HEK293 (cell line): Measurements from ENCODE around the gene APBB1.
A peak's percentile ranks its signal among the peaks of the same experiment; 100 is the strongest.

Experiments
- CTCF ChIA-PET: fragments of 350-600 bp; formaldehyde crosslinking; extraction: SDS; loops from one replicate; lab custom pipeline; 2021; ENCODE audit warnings: antibody characterized with exemption; lab: Yijun Ruan, JAX
- POLR2A ChIA-PET: fragments of 300-600 bp; formaldehyde crosslinking; extraction: SDS; loops from one replicate; lab custom pipeline; 2020; ENCODE audit warnings: antibody characterized with exemption, inconsistent platforms; lab: Yijun Ruan, JAX
- H3K27ac ChIP-seq: fragments of 200-500 bp; sonication (Bioruptor generic); 2 replicates; pipeline ENCODE4 v1.5.1; 2014; ENCODE audit warnings: low read depth, low read length, control low read depth, inconsistent platforms; ENCODE audit errors: extremely low read depth
- H3K36me3 ChIP-seq, 2 experiments: fragments of 200-500 bp in 1 of 2; sonication (Bioruptor generic) in 1 of 2; 1 replicate in 1 of 2; 2 replicates in 1 of 2; pipeline ENCODE4 v1.5.1; 2014 to 2017; ENCODE audit warnings: inconsistent platforms in 2 of 2, low read length in 2 of 2; ENCODE audit not compliant: control insufficient read depth in 2 of 2, insufficient read depth in 1 of 2
- H3K4me1 ChIP-seq: fragments of 200-500 bp; sonication (Bioruptor generic); 2 replicates; pipeline ENCODE4 v1.5.1; 2014; ENCODE audit warnings: mild to moderate bottlenecking, low read length, inconsistent platforms; ENCODE audit not compliant: control insufficient read depth, insufficient read depth
- H3K4me3 ChIP-seq: 2 replicates; pipeline ENCODE4 v1.5.1; 2011; ENCODE audit warnings: low read depth, mild to moderate bottlenecking, control low read depth, low read length, moderate library complexity
- H3K9me3 ChIP-seq: fragments of 200-500 bp; sonication (Bioruptor generic); 2 replicates; pipeline ENCODE4 v1.5.1; 2014; ENCODE audit warnings: low read depth, low read length, inconsistent platforms; ENCODE audit not compliant: control insufficient read depth, insufficient read depth
- GFI1B ChIP-seq: fragments of 450-650 bp; formaldehyde crosslinking; IDR thresholded peaks from 2 replicates; pipeline ENCODE4 v1.5.1; 2016; ENCODE audit warnings: missing biosample characterization, missing genetic modification characterization
- GLIS1 ChIP-seq: fragments of 450-650 bp; formaldehyde crosslinking; IDR thresholded peaks from 2 replicates; pipeline ENCODE4 v1.5.1; 2016; ENCODE audit warnings: missing biosample characterization, missing genetic modification characterization
- KLF16 ChIP-seq: fragments of 450-650 bp; formaldehyde crosslinking; IDR thresholded peaks from 2 replicates; pipeline ENCODE4 v1.5.1; 2017; ENCODE audit warnings: missing biosample characterization, missing genetic modification characterization
- SCRT1 ChIP-seq: fragments of 450-650 bp; formaldehyde crosslinking; IDR thresholded peaks from 2 replicates; pipeline ENCODE4 v1.5.1; 2016; ENCODE audit warnings: missing biosample characterization, missing genetic modification characterization, borderline replicate concordance
- SCRT2 ChIP-seq: fragments of 450-650 bp; formaldehyde crosslinking; IDR thresholded peaks from 2 replicates; pipeline ENCODE4 v1.5.1; 2016; ENCODE audit warnings: missing biosample characterization, missing genetic modification characterization
- SP3 ChIP-seq: fragments of 450-650 bp; formaldehyde crosslinking; IDR thresholded peaks from 2 replicates; pipeline ENCODE4 v1.5.1; 2016; ENCODE audit warnings: missing biosample characterization, missing genetic modification characterization
- ZBTB21 ChIP-seq: fragments of 450-650 bp; formaldehyde crosslinking; IDR thresholded peaks from 2 replicates; pipeline ENCODE4 v1.5.1; 2017; ENCODE audit warnings: missing biosample characterization, missing genetic modification characterization
- ZNF18 ChIP-seq: fragments of 450-650 bp; formaldehyde crosslinking; IDR thresholded peaks from 2 replicates; pipeline ENCODE4 v1.5.1; 2016; ENCODE audit warnings: missing biosample characterization, missing genetic modification characterization
- ZNF202 ChIP-seq: fragments of 450-650 bp; formaldehyde crosslinking; IDR thresholded peaks from 2 replicates; pipeline ENCODE4 v1.5.1; 2016; ENCODE audit warnings: missing biosample characterization, missing genetic modification characterization, borderline replicate concordance
- ZNF211 ChIP-seq: fragments of 450-650 bp; formaldehyde crosslinking; IDR thresholded peaks from 2 replicates; pipeline ENCODE4 v1.5.1; 2016; ENCODE audit warnings: low read depth, missing biosample characterization, missing genetic modification characterization
- ZNF23 ChIP-seq: fragments of 450-650 bp; formaldehyde crosslinking; IDR thresholded peaks from 2 replicates; pipeline ENCODE4 v1.5.1; 2016; ENCODE audit warnings: missing biosample characterization, missing genetic modification characterization, borderline replicate concordance
- ZNF335 ChIP-seq: fragments of 450-650 bp; formaldehyde crosslinking; conservative IDR thresholded peaks from 2 replicates; pipeline ENCODE4 v1.5.1; 2016; ENCODE audit warnings: missing biosample characterization, missing genetic modification characterization
- ZNF426 ChIP-seq: fragments of 450-650 bp; formaldehyde crosslinking; IDR thresholded peaks from 2 replicates; pipeline ENCODE4 v1.5.1; 2017; ENCODE audit warnings: missing biosample characterization, missing genetic modification characterization, mild to moderate bottlenecking, inconsistent platforms, moderate library complexity
- ZNF600 ChIP-seq: fragments of 450-650 bp; formaldehyde crosslinking; IDR thresholded peaks from 2 replicates; pipeline ENCODE4 v1.5.1; 2016; ENCODE audit warnings: missing biosample characterization, missing genetic modification characterization
- ZNF623 ChIP-seq: fragments of 450-650 bp; formaldehyde crosslinking; IDR thresholded peaks from 2 replicates; pipeline ENCODE4 v1.5.1; 2016; ENCODE audit warnings: missing biosample characterization, missing genetic modification characterization
- ZNF660 ChIP-seq: fragments of 450-650 bp; IDR thresholded peaks from 2 replicates; pipeline ENCODE4 v1.5.1; 2018; ENCODE audit warnings: missing biosample characterization, mild to moderate bottlenecking, missing genetic modification characterization
- ZNF777 ChIP-seq: fragments of 450-650 bp; formaldehyde crosslinking; IDR thresholded peaks from 2 replicates; pipeline ENCODE4 v1.5.1; 2017; ENCODE audit warnings: missing biosample characterization, missing genetic modification characterization, borderline replicate concordance
- ZSCAN16 ChIP-seq: fragments of 450-650 bp; formaldehyde crosslinking; IDR thresholded peaks from 2 replicates; pipeline ENCODE4 v1.5.1; 2016; ENCODE audit warnings: missing biosample characterization, missing genetic modification characterization
- TF ChIP-seq, protein P1 (sequence below): fragments of 450-650 bp; formaldehyde crosslinking; IDR thresholded peaks from 2 replicates; pipeline ENCODE4 v1.5.1; 2016; ENCODE audit warnings: missing biosample characterization, missing genetic modification characterization
- TF ChIP-seq, protein P2 (sequence below): fragments of 450-650 bp; formaldehyde crosslinking; IDR thresholded peaks from 2 replicates; pipeline ENCODE4 v1.5.1; 2016; ENCODE audit warnings: missing biosample characterization, missing genetic modification characterization
- TF ChIP-seq, protein P3 (sequence below): fragments of 450-650 bp; formaldehyde crosslinking; IDR thresholded peaks from 2 replicates; pipeline ENCODE4 v1.5.1; 2016; ENCODE audit warnings: missing biosample characterization, missing genetic modification characterization, low read depth
- TF ChIP-seq, protein P4 (sequence below): fragments of 450-650 bp; formaldehyde crosslinking; IDR thresholded peaks from 2 replicates; pipeline ENCODE4 v1.5.1; 2016; ENCODE audit warnings: missing biosample characterization, missing genetic modification characterization

Gene APBB1

DNA sequence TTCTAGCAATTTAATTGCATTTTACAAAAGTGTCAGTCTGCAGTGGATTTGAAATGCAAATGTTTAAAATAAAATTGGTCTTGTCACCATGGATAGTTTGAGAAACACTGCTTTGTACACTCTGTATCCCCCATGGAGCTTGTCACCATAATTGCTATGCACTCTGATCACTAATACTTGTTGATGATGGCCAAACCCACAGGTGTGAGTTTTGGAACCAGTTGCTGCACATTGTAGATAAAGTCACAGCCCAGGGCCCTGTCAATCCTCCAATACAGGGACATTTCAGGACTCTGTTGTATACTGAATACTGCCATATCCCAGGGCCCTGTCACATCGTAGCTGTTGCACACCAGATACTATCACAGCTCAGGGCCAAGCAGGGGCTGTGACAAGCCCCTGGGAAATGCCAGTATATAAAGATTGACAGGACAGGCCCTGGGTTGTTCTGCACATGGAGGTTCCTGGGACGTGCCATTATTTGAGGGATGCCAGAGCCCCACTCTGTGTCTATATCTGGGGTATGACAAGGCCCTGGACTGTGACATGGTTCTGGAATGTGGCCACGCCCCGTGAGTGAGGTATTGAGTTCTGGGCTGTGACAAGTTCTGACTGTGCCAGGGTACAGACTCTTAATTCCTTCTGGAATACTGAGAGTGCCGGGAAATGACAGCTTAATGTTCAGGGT lies 56.6 kb downstream of the APBB1 start (continued):
- TF ChIP-seq ZNF18 (tag by site-specific recombination): no peak
- no peak for TF ChIP-seq ZNF23 (tag by site-specific recombination)
- no peak for TF ChIP-seq ZNF211 (tag by site-specific recombination)
- TF ChIP-seq SCRT2 (tag by site-specific recombination): peak; percentile 48; the same call in 1 of the 2 replicates
- TF ChIP-seq, protein P1, sequence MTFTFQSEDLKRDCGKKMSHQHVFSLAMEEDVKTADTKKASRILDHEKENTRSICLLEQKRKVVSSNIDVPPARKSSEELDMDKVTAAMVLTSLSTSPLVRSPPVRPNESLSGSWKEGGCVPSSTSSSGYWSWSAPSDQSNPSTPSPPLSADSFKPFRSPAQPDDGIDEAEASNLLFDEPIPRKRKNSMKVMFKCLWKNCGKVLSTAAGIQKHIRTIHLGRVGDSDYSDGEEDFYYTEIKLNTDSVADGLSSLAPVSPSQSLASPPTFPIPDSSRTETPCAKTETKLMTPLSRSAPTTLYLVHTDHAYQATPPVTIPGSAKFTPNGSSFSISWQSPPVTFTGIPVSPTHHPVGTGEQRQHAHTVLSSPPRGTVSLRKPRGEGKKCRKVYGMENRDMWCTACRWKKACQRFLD (tag by site-specific recombination): no peak
- TF ChIP-seq SP3 (tag by site-specific recombination): no peak
- TF ChIP-seq ZNF600: 0 out of 2 replicates have a peak, but pooled peaks have one; percentile 19

- Histone ChIP-seq H3K4me3 (no peak overlapping the region), H3K27ac (no peak overlapping the region), H3K36me3 (no peaks in the 10 kb centered on the region), H3K4me1 (no peaks in the 10 kb centered on the region), H3K9me3 (no peaks in the 10 kb centered on the region)
- POLR2A ChIA-PET: no interaction called here
- CTCF ChIA-PET: interaction anchor here (0.7 to 5.5 kb wide), 6 partner anchors 9 to 732 kb away, joined by 3 to 101 read pairs (median 3); no protein-coding TSS in a partner anchor
- no peak for TF ChIP-seq GFI1B (tag by site-specific recombination)
- no peak for TF ChIP-seq ZSCAN16 (tag by site-specific recombination)
- no peak for TF ChIP-seq ZNF426 (tag by site-specific recombination)
- no peak for TF ChIP-seq ZNF623 (tag by site-specific recombination)
- no peak for TF ChIP-seq ZNF600
- TF ChIP-seq ZNF335: no peak
- no peak for TF ChIP-seq ZNF202
- TF ChIP-seq KLF16 (tag by site-specific recombination): no peak
- no peak for TF ChIP-seq SCRT1 (tag by site-specific recombination)
- TF ChIP-seq, protein P2, sequence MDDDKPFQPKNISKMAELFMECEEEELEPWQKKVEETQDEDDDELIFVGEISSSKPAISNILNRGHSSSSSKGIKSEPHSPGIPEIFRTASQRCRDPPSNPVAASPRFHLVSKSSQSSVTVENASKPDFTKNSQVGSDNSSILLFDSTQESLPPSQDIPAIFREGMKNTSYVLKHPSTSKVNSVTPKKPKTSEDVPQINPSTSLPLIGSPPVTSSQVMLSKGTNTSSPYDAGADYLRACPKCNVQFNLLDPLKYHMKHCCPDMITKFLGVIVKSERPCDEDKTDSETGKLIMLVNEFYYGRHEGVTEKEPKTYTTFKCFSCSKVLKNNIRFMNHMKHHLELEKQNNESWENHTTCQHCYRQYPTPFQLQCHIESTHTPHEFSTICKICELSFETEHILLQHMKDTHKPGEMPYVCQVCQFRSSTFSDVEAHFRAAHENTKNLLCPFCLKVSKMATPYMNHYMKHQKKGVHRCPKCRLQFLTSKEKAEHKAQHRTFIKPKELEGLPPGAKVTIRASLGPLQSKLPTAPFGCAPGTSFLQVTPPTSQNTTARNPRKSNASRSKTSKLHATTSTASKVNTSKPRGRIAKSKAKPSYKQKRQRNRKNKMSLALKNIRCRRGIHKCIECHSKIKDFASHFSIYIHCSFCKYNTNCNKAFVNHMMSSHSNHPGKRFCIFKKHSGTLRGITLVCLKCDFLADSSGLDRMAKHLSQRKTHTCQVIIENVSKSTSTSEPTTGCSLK (tag by site-specific recombination): no peak
- TF ChIP-seq, all 188 proteins: peak for 0
These were observed 58.7 kb downstream of the APBB1 start for GRCh38 chr11:6360183-6360582.

DNA sequence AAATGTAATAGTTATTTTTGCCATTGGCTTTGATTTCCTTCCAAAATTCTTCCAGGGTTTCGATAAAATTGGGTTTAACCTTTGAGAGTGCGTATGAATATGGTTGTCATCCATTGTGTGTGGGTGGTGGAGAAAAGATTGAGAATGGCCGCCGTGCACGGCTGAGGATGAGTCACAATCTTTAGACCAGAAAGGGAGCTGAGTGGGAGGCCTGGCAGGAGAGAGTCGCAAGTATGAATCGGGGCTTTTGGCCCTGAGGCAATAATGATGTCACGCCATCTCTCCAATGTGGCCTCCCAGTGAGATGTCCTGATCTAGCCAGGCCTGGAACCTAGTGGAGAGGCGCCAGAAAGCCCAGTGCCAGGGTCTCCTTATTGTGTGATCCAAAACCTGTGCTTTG lies 61.7 kb downstream of the APBB1 start:
- CTCF ChIA-PET: interaction anchor here (0.6 to 1.6 kb wide), 9 partner anchors 34 to 387 kb away, joined by 3 to 9 read pairs (median 3); no protein-coding TSS in a partner anchor
- POLR2A ChIA-PET: no interaction called here
- 0 out of 2 replicates have a peak, but pooled peaks have one; percentile 34 for TF ChIP-seq ZNF660
- no peak for TF ChIP-seq ZNF777
- TF ChIP-seq, protein P3, sequence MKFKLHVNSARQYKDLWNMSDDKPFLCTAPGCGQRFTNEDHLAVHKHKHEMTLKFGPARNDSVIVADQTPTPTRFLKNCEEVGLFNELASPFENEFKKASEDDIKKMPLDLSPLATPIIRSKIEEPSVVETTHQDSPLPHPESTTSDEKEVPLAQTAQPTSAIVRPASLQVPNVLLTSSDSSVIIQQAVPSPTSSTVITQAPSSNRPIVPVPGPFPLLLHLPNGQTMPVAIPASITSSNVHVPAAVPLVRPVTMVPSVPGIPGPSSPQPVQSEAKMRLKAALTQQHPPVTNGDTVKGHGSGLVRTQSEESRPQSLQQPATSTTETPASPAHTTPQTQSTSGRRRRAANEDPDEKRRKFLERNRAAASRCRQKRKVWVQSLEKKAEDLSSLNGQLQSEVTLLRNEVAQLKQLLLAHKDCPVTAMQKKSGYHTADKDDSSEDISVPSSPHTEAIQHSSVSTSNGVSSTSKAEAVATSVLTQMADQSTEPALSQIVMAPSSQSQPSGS (tag by site-specific recombination): peak; percentile 49
- TF ChIP-seq ZBTB21 (tag by site-specific recombination): peak; percentile 24; the same call in 1 of the 2 replicates
- TF ChIP-seq, protein P4, sequence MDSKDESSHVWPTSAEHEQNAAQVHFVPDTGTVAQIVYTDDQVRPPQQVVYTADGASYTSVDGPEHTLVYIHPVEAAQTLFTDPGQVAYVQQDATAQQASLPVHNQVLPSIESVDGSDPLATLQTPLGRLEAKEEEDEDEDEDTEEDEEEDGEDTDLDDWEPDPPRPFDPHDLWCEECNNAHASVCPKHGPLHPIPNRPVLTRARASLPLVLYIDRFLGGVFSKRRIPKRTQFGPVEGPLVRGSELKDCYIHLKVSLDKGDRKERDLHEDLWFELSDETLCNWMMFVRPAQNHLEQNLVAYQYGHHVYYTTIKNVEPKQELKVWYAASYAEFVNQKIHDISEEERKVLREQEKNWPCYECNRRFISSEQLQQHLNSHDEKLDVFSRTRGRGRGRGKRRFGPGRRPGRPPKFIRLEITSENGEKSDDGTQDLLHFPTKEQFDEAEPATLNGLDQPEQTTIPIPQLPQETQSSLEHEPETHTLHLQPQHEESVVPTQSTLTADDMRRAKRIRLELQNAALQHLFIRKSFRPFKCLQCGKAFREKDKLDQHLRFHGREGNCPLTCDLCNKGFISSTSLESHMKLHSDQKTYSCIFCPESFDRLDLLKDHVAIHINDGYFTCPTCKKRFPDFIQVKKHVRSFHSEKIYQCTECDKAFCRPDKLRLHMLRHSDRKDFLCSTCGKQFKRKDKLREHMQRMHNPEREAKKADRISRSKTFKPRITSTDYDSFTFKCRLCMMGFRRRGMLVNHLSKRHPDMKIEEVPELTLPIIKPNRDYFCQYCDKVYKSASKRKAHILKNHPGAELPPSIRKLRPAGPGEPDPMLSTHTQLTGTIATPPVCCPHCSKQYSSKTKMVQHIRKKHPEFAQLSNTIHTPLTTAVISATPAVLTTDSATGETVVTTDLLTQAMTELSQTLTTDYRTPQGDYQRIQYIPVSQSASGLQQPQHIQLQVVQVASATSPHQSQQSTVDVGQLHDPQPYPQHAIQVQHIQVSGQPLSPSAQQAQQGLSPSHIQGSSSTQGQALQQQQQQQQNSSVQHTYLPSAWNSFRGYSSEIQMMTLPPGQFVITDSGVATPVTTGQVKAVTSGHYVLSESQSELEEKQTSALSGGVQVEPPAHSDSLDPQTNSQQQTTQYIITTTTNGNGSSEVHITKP: no peak
- peak; percentile 90 for TF ChIP-seq GLIS1

More for the DNA sequence above, 61.7 kb downstream of the APBB1 start:
- no peaks in the 10 kb centered on the region for H3K36me3 ChIP-seq
- H3K4me3 ChIP-seq: no peak overlapping the region
- no peak overlapping the region for H3K27ac ChIP-seq
- no peaks in the 10 kb centered on the region for H3K9me3 ChIP-seq
- no peaks in the 10 kb centered on the region for H3K4me1 ChIP-seq
